Measurements from ENCODE around the gene GRXCR1. TPM values are rescaled to one million over a fixed set of nuclear protein-coding genes. Genes with fewer than 3 reads are reported as not detected.

GRXCR1 gene
- total RNA-seq (not detected), polyA plus RNA-seq (not detected)

GRCh38 chr4:42892413-42892812 lies at the start of gene GRXCR1:
TSS of gene GRXCR1 (plus strand) at chr4:42892713. CDS start at chr4:42893267, 554 bp downstream.
- no peak for TF ChIP-seq CTCF (IDR thresholded peaks at IDR 0.05; ENCODE audit: low read depth, low read length, missing input control)
- WGBS, result 60% methylated on average over 2 of the region's 2 CpGs

GRCh38 chr4:42843694-42844093 lies 48.8 kb upstream of the GRXCR1 start:
- Histone ChIP-seq H3K4me1 (ENCODE audit: control insufficient read depth in 4 of 4, insufficient read depth in 4 of 4, low read length in 3 of 4) (no peaks in the 10 kb centered on the region), H3K36me3 (ENCODE audit: control insufficient read depth in 4 of 4, insufficient read depth in 3 of 4, low read depth in 1 of 4, low read length in 3 of 4) (no peaks in the 10 kb centered on the region), H3K9ac (ENCODE audit: low read depth in 1 of 2, low read length in 2 of 2) (no peak overlapping the region), H3K27ac (ENCODE audit: low read depth in 1 of 2, low read length in 2 of 2) (no peak overlapping the region), H3K27me3 (ENCODE audit: control insufficient read depth in 4 of 4, insufficient read depth in 4 of 4, low read length in 3 of 4) (peaks cover 0 to 24% (median 13%) of the 10 kb centered on the region in 4 donors), H3K9me3 (ENCODE audit: control insufficient read depth in 4 of 4, low read length in 3 of 4) (peaks cover 0 to 19% (median 8%) of the 10 kb centered on the region in 4 donors), H3K4me3 (ENCODE audit: low read depth in 1 of 3, low read length in 3 of 3) (no peak overlapping the region)
- no peak for DNase-seq (ENCODE audit: low spot score)
- 65% methylated on average over 2 of the region's 2 CpGs for WGBS
- TF ChIP-seq ATF3 (IDR thresholded peaks at IDR 0.05) (no peak), YY1 (IDR thresholded peaks at IDR 0.05) (no peak)

More at GRCh38 chr4:42892413-42892812, at the start of gene GRXCR1:
- Histone ChIP-seq H3K27ac (ENCODE audit: low read depth in 1 of 2, low read length in 2 of 2) (no peak within 1 kb of the TSS), H3K9me3 (ENCODE audit: control insufficient read depth in 4 of 4, low read length in 3 of 4) (no peaks in the 10 kb centered on the region), H3K36me3 (ENCODE audit: control insufficient read depth in 4 of 4, insufficient read depth in 3 of 4, low read depth in 1 of 4, low read length in 3 of 4) (no peaks in the 10 kb centered on the region), H3K27me3 (ENCODE audit: control insufficient read depth in 4 of 4, insufficient read depth in 4 of 4, low read length in 3 of 4) (peaks cover 0 to 2% (median 0%) of the 10 kb centered on the region in 4 donors), H3K9ac (ENCODE audit: low read depth in 1 of 2, low read length in 2 of 2) (no peak within 1 kb of the TSS), H3K4me3 (ENCODE audit: low read depth in 1 of 3, low read length in 3 of 3) (no peak within 1 kb of the TSS), H3K4me1 (ENCODE audit: control insufficient read depth in 4 of 4, insufficient read depth in 4 of 4, low read length in 3 of 4) (no peaks in the 10 kb centered on the region)
- DNase-seq (ENCODE audit: low spot score), result no peak

GRCh38 chr4:42844422-42845070 lies 48.0 kb upstream of the GRXCR1 start:
- Histone ChIP-seq H3K9me3 (ENCODE audit: control insufficient read depth in 4 of 4, low read length in 3 of 4) (peaks cover under 1 to 21% (median 9%) of the 10 kb centered on the region in 4 donors), H3K9ac (ENCODE audit: low read depth in 1 of 2, low read length in 2 of 2) (no peak overlapping the region), H3K27me3 (ENCODE audit: control insufficient read depth in 4 of 4, insufficient read depth in 4 of 4, low read length in 3 of 4) (peaks cover 0 to 24% (median 10%) of the 10 kb centered on the region in 4 donors), H3K36me3 (ENCODE audit: control insufficient read depth in 4 of 4, insufficient read depth in 3 of 4, low read depth in 1 of 4, low read length in 3 of 4) (no peaks in the 10 kb centered on the region), H3K4me3 (ENCODE audit: low read depth in 1 of 3, low read length in 3 of 3) (no peak overlapping the region), H3K4me1 (ENCODE audit: control insufficient read depth in 4 of 4, insufficient read depth in 4 of 4, low read length in 3 of 4) (no peaks in the 10 kb centered on the region), H3K27ac (ENCODE audit: low read depth in 1 of 2, low read length in 2 of 2) (no peak overlapping the region)
- WGBS, result 75% methylated on average over 3 of the region's 3 CpGs
- TF ChIP-seq NR2F2 (IDR thresholded peaks at IDR 0.05), result no peak
- TF ChIP-seq EGR1 (IDR thresholded peaks at IDR 0.05; ENCODE audit: low read depth in 2 of 2), result no peak
- TF ChIP-seq JUND (IDR thresholded peaks at IDR 0.05), result no peak
- no peak for TF ChIP-seq RXRA (IDR thresholded peaks at IDR 0.05)
- no peak for TF ChIP-seq RAD21 (IDR thresholded peaks at IDR 0.05)
- TF ChIP-seq HNF4A (conservative IDR thresholded peaks at IDR 0.05), result no peak
- no peak for TF ChIP-seq MAX (IDR thresholded peaks at IDR 0.05)
- TF ChIP-seq SP1 (IDR thresholded peaks at IDR 0.05), result no peak
- TF ChIP-seq REST (IDR thresholded peaks at IDR 0.05), result no peak
- TF ChIP-seq CTCF (IDR thresholded peaks at IDR 0.05; ENCODE audit: low read depth, low read length, missing input control), result no peak
- no peak for TF ChIP-seq ATF3 (IDR thresholded peaks at IDR 0.05)
- DNase-seq (ENCODE audit: low spot score), result no peak

Measured in liver (tissue), 9 donors.